Peyer's patch (tissue), 4 donors: ENCODE results near the gene FOXD2. TPM values are rescaled to one million over a fixed set of nuclear protein-coding genes. Genes with fewer than 3 reads are reported as not detected.

ENCODE experiments used
- DNase-seq, 3 donors: peaks; one replicate each; pipeline ENCODE4 v3.0.0-alpha.2; 2017 to 2019
- H3K27ac ChIP-seq, 4 donors: fragments of 200-600 bp; sonication (generic); one replicate each; pipeline ENCODE4 v1.5.1; 2016 to 2019
- H3K27me3 ChIP-seq, 2 donors: fragments of 200-600 bp; sonication (generic); one replicate each; pipeline ENCODE4 v1.5.1; 2019
- H3K36me3 ChIP-seq, 3 donors: fragments of 200-600 bp; sonication (generic); one replicate each; pipeline ENCODE4 v1.5.1; 2016 to 2019
- H3K4me1 ChIP-seq, 4 donors: fragments of 200-600 bp; sonication (generic); one replicate each; pipeline ENCODE4 v1.5.1; 2016 to 2019
- H3K4me3 ChIP-seq, 4 donors: fragments of 200-600 bp; sonication (generic); 1 replicate in 3 of 4; 2 replicates in 1 of 4; pipeline ENCODE4 v1.5.1; 2016 to 2019; ENCODE audit warnings: mild to moderate bottlenecking in 1 of 4
- H3K9me3 ChIP-seq, 4 donors: fragments of 200-600 bp; sonication (generic); one replicate each; pipeline ENCODE4 v1.5.1; 2016 to 2019; ENCODE audit warnings: mild to moderate bottlenecking in 1 of 4
- POLR2A ChIP-seq, 2 donors: fragments of 450-650 bp; IDR thresholded peaks; one replicate each; pipeline ENCODE4 v1.5.1; 2017; ENCODE audit warnings: antibody characterized with exemption in 2 of 2, mild to moderate bottlenecking in 2 of 2, moderate library complexity in 2 of 2
- total RNA-seq, 4 donors: library from RNA; depleted of rRNA; stranded (reverse); fragments of >200 nt; gene quantifications; one replicate each; pipeline ENCODE4 v1.1.0, GENCODE V29; 2016
- TF ChIP-seq, protein P1 (sequence below), 6 experiments: fragments of 450-650 bp in 4 of 6; fragments of 200-600 bp in 2 of 6; sonication (generic) in 1 of 6; IDR thresholded peaks; one replicate each; pipeline ENCODE4 v1.5.1; 2017 to 2019; ENCODE audit warnings: antibody characterized with exemption in 6 of 6, mild to moderate bottlenecking in 3 of 6, moderate library complexity in 1 of 6

The FOXD2 gene
- total RNA-seq, 4 donors from 2014 or later = 1.1 to 1.5 (median 1.3) TPM; not detected in 1

DNA sequence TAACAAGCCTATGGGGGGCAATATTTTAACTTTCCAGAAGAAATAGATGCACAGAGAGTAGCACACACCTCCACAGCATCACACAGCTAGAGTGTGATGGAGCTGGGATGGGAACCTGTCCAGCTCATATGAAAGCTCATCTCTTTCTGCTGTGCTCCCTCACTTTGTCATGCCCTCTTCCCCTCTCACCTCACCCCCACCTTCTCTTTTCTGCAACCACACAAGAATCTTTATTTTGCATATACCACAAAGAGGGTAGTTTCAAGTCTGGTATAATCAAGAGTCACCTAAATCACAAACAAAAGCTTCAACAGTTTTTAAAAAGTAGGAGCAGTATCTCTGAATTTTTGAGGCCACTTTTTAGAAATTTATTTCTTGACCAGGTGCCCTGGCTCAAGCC, 22.6 kb downstream of the FOXD2 start:
- H3K4me3 ChIP-seq = no peak overlapping the region
- DNase-seq = no peak
- no peaks in the 10 kb centered on the region for H3K4me1 ChIP-seq
- no peaks in the 10 kb centered on the region for H3K36me3 ChIP-seq
- H3K27ac ChIP-seq = no peak overlapping the region
- peaks cover 0 to 3% (median 0%) of the 10 kb centered on the region in 4 donors for H3K9me3 ChIP-seq
- no peaks in the 10 kb centered on the region for H3K27me3 ChIP-seq
- TF ChIP-seq POLR2A (IDR thresholded peaks at IDR 0.05) = no peak
- TF ChIP-seq, protein P1, sequence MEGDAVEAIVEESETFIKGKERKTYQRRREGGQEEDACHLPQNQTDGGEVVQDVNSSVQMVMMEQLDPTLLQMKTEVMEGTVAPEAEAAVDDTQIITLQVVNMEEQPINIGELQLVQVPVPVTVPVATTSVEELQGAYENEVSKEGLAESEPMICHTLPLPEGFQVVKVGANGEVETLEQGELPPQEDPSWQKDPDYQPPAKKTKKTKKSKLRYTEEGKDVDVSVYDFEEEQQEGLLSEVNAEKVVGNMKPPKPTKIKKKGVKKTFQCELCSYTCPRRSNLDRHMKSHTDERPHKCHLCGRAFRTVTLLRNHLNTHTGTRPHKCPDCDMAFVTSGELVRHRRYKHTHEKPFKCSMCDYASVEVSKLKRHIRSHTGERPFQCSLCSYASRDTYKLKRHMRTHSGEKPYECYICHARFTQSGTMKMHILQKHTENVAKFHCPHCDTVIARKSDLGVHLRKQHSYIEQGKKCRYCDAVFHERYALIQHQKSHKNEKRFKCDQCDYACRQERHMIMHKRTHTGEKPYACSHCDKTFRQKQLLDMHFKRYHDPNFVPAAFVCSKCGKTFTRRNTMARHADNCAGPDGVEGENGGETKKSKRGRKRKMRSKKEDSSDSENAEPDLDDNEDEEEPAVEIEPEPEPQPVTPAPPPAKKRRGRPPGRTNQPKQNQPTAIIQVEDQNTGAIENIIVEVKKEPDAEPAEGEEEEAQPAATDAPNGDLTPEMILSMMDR (IDR thresholded peaks at IDR 0.05) = no peak

DNA sequence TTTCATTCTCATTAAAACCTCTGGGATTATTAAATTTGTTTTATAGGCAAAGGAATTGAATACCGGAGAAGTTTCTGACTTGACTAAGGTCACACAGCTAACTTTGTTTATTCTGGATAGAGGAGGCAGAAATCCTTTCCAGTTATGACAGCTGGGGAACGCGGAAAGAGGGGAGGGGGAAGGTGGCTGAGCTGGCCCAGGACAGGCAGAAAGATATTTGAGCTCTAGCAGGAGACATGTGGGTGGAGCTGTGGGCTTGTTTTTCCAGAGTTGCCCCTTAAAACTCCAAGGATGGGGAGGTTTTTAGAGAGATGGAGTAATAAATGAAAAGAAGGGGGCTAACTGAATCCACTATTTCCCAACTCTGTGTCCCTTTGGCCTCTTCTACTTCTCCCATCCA, 27.8 kb downstream of the FOXD2 start:
- Histone ChIP-seq H3K9me3 (no peaks in the 10 kb centered on the region), H3K4me3 (no peak overlapping the region), H3K36me3 (no peaks in the 10 kb centered on the region), H3K27ac (no peak overlapping the region), H3K4me1 (no peaks in the 10 kb centered on the region), H3K27me3 (no peaks in the 10 kb centered on the region)
- DNase-seq = no peak
- no peak for TF ChIP-seq POLR2A (IDR thresholded peaks at IDR 0.05)
- TF ChIP-seq, protein P1 (IDR thresholded peaks at IDR 0.05) = no peak

DNA sequence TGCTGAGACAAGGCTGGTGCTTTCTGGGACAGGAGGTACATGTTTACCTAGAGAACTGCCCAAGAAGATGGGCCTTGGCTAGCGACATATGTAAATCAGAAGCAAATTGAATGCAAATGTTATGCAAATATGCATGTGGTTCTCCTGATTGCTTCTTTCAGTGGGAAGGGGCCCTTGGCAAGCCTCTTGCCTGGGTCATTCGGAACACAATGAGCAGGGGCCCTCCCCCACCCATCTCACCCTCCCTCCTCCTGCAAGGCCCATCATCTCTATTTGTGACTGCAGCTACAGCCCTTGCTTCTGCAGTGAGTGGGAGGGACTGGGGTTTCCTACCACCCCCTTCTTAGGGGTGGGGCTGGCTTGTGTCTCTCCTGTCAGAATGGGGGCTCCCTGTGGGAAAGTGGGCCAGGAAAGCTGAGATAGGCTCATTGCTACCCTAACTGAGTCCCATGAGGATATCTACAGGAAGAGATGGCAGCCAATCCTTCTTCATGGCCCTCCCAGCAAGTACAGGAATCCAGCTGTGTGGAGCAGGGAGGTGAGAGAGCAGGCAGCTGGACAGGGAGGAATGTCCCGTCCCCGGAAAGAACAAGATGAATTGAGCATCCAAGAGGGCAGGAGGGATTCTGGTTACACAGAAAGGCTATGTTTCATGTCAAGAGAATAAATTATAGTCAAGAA, 31.0 kb downstream of the FOXD2 start:
- TF ChIP-seq, protein P1 (IDR thresholded peaks at IDR 0.05) = no peak

DNA sequence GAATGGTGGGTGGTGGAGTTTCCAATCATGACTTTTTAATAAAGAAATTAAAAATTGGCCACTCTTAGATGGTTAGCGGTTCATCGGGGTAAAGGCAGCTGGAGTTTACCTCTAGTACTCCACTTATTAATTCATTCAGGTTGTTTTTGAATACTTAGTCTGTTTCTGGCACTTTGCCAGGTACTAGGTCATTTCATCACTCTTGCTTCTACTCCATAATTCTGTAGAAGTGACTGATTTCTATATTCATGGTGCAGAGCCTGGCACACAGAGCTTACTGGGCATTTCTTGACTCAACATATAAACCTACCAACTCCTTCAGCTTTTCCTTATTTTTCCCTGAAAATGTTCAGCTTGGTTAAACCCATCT, 31.5 kb downstream of the FOXD2 start:
- TF ChIP-seq, protein P1 (IDR thresholded peaks at IDR 0.05) = no peak
- TF ChIP-seq POLR2A (IDR thresholded peaks at IDR 0.05) = no peak
- H3K9me3 ChIP-seq = no peaks in the 10 kb centered on the region
- no peaks in the 10 kb centered on the region for H3K27me3 ChIP-seq
- no peaks in the 10 kb centered on the region for H3K4me1 ChIP-seq
- no peaks in the 10 kb centered on the region for H3K36me3 ChIP-seq
- no peak overlapping the region for H3K4me3 ChIP-seq
- no peak for DNase-seq
- H3K27ac ChIP-seq = no peak overlapping the region

More for the DNA sequence above, 31.0 kb downstream of the FOXD2 start:
- no peaks in the 10 kb centered on the region for H3K27me3 ChIP-seq
- DNase-seq = no peak
- no peaks in the 10 kb centered on the region for H3K36me3 ChIP-seq
- no peak overlapping the region for H3K4me3 ChIP-seq
- H3K4me1 ChIP-seq = no peaks in the 10 kb centered on the region
- no peaks in the 10 kb centered on the region for H3K9me3 ChIP-seq
- H3K27ac ChIP-seq = no peak overlapping the region

DNA sequence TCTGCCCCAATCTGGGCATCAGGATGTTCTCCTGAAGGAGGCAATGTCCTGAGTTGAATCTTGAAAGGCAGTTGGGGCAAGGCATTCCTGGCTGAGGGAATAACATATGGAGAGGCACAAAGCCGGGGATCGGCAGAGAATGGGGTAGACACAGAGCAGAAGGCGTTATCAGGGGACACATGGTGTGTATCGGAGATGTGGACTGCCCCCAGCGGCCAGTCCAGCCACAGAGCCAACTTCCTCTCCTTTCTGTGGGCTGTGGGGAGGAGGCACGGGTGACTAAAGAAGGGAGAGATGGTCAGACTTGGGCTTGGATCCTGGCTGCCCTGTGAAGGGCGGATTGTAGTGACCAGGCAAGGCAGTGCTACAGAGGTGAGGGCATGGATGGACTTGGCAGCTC, 32.1 kb downstream of the FOXD2 start:
- no peak for TF ChIP-seq POLR2A (IDR thresholded peaks at IDR 0.05)
- TF ChIP-seq, protein P1 (IDR thresholded peaks at IDR 0.05) = no peak
- H3K27ac ChIP-seq = no peak overlapping the region
- no peak overlapping the region for H3K4me3 ChIP-seq
- no peaks in the 10 kb centered on the region for H3K9me3 ChIP-seq
- H3K4me1 ChIP-seq = no peaks in the 10 kb centered on the region
- no peak for DNase-seq
- H3K36me3 ChIP-seq = no peaks in the 10 kb centered on the region
- H3K27me3 ChIP-seq = no peaks in the 10 kb centered on the region

DNA sequence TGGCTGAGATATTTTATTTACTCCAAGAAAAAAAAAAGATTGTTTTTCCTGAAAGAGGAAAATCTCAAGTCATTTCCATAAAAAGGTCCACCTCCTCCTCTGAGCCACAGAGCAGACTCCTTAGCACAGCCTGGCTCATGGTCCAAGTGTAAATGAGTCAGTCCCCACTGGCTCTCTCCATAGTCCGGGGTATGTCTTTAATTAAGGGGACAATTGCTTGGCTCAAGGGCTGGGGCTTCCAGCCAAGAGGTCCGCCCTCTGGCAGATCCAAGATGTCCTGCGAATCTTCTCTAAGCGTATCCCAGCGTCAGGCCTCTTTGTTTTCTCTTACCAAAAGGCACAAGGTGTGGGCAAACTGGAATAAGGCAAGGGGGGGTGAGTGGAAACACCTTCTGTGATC, 33.3 kb downstream of the FOXD2 start:
- Histone ChIP-seq H3K9me3 (no peaks in the 10 kb centered on the region), H3K27ac (no peak overlapping the region), H3K4me1 (no peaks in the 10 kb centered on the region), H3K4me3 (no peak overlapping the region), H3K36me3 (no peaks in the 10 kb centered on the region), H3K27me3 (no peaks in the 10 kb centered on the region)
- TF ChIP-seq POLR2A (IDR thresholded peaks at IDR 0.05) = no peak
- TF ChIP-seq, protein P1 (IDR thresholded peaks at IDR 0.05) = no peak
- DNase-seq = no peak
